ENCODE data around the gene ANKRA2. TPM values are rescaled to one million over a fixed set of nuclear protein-coding genes. Genes with fewer than 3 reads are reported as not detected.

ANKRA2 gene
- total RNA-seq, 1 donor from 2014 or later: 28.4 TPM

DNA sequence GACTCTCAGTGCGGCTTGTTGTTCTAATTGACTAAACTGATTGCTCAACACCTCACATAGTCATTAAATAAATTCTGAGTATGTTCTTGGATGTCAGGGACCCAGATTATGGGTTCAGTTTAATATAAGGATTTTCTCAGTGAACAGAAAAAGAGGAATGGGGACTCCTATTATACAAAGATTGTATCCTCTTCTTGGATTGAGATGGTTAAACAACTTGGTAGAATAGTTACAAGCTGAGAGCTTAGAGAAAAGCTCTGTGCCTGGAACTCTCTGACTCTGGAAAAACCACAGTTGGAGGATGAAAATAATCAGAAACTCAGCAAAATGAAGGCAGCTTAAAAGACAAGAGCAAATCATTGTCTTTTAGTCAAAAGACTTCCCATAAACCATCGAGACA is 30.5 kb downstream of the ANKRA2 start:
- TF ChIP-seq, protein P1, sequence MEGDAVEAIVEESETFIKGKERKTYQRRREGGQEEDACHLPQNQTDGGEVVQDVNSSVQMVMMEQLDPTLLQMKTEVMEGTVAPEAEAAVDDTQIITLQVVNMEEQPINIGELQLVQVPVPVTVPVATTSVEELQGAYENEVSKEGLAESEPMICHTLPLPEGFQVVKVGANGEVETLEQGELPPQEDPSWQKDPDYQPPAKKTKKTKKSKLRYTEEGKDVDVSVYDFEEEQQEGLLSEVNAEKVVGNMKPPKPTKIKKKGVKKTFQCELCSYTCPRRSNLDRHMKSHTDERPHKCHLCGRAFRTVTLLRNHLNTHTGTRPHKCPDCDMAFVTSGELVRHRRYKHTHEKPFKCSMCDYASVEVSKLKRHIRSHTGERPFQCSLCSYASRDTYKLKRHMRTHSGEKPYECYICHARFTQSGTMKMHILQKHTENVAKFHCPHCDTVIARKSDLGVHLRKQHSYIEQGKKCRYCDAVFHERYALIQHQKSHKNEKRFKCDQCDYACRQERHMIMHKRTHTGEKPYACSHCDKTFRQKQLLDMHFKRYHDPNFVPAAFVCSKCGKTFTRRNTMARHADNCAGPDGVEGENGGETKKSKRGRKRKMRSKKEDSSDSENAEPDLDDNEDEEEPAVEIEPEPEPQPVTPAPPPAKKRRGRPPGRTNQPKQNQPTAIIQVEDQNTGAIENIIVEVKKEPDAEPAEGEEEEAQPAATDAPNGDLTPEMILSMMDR (IDR thresholded peaks at IDR 0.05; ENCODE audit: unreplicated experiment): no peak
- H3K4me3 Mint-ChIP-seq (ENCODE audit: low read depth): no peak overlapping the region
- DNase-seq (ENCODE audit: low spot score, unreplicated experiment): no peak
- no peaks in the 10 kb centered on the region for H3K36me3 Mint-ChIP-seq (ENCODE audit: insufficient read depth)
- H3K27me3 Mint-ChIP-seq: peaks cover 2% of the 10 kb centered on the region
- H3K9me3 Mint-ChIP-seq (ENCODE audit: low read depth): peaks cover 5% of the 10 kb centered on the region
- H3K4me1 Mint-ChIP-seq (ENCODE audit: low read depth): no peaks in the 10 kb centered on the region
- no peak overlapping the region for H3K27ac Mint-ChIP-seq

DNA sequence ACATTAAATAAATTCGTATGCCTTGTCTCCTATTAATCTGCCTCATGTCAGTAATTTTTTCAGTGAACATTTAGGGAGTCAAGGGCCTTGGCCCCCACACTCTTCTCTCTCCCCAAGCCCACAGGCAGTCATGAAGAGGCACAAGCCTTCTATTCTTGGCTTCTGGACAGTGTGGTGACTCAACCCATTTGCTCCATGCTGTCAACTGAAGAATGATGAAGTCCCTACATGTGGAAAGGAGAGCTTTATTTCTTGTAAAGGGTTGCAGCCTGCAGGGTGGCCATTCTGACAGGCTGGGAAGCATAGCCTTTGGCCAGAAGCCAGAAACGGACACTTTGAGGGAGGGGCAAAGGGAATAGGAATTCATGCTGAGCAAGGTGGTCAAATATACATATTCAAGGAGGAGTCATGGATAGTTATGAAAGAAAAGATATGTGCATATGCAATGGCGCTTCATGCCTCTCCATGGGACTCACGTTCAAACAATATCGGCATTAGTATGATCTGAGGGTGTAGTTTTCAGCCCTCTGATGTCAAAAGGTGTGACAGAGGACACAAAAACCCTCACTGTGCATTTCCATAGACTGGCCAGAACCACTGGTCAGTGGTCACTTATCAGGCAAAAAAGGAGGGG is 31.3 kb downstream of the ANKRA2 start:
- no peak overlapping the region for H3K27ac Mint-ChIP-seq
- no peak overlapping the region for H3K4me3 Mint-ChIP-seq (ENCODE audit: low read depth)
- DNase-seq (ENCODE audit: low spot score, unreplicated experiment): no peak
- H3K9me3 Mint-ChIP-seq (ENCODE audit: low read depth): peaks cover 5% of the 10 kb centered on the region
- H3K27me3 Mint-ChIP-seq: no peaks in the 10 kb centered on the region
- H3K4me1 Mint-ChIP-seq (ENCODE audit: low read depth): no peaks in the 10 kb centered on the region
- TF ChIP-seq, protein P1 (IDR thresholded peaks at IDR 0.05; ENCODE audit: unreplicated experiment): no peak
- H3K36me3 Mint-ChIP-seq (ENCODE audit: insufficient read depth): no peaks in the 10 kb centered on the region

DNA sequence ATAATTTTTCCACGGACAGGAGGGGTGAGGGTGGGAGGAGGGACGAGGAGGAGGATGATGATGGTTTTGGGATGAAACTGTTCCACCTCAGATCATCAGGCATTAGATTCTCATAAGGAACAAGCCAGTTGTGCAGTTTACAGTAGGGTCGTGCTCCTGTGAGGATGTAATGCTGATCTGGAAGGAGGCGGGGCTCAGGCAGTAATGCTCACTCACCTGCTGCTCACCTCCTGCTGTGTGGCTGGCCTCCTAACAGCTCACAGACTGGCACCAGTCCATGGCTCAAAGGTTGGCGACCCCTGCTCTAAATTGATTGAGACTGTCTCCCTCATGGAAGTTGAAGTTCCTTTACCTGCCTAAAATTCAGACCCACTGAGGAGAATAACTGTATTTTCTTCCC is 33.2 kb downstream of the ANKRA2 start:
- no peaks in the 10 kb centered on the region for H3K27me3 Mint-ChIP-seq
- TF ChIP-seq, protein P1 (IDR thresholded peaks at IDR 0.05; ENCODE audit: unreplicated experiment): no peak
- DNase-seq (ENCODE audit: low spot score, unreplicated experiment): no peak
- H3K4me1 Mint-ChIP-seq (ENCODE audit: low read depth): no peaks in the 10 kb centered on the region
- peaks cover 5% of the 10 kb centered on the region for H3K9me3 Mint-ChIP-seq (ENCODE audit: low read depth)
- H3K36me3 Mint-ChIP-seq (ENCODE audit: insufficient read depth): no peaks in the 10 kb centered on the region
- no peak overlapping the region for H3K4me3 Mint-ChIP-seq (ENCODE audit: low read depth)
- H3K27ac Mint-ChIP-seq: no peak overlapping the region

DNA sequence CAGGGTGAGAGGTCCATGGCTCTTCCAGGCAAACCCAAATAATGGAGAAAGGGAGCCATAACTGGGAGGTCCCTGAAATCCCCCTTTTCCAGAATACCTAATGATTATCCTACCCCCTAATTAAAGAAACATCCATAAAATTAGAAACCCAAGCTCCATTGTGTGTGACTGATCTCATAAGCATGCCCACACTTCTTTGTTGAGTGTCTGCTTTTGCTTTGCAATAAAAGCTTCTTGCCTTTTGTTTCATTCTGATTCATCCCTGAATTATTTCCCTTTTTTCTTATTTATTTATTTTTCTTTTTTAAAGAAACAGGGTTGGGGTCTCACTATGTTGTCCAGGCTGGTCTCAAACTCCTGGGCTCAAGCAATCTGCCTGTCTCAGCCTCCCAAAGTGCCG is 34.1 kb downstream of the ANKRA2 start:
- Mint-ChIP-seq H3K4me1 (ENCODE audit: low read depth) (no peaks in the 10 kb centered on the region), H3K27ac (no peak overlapping the region), H3K27me3 (no peaks in the 10 kb centered on the region), H3K9me3 (ENCODE audit: low read depth) (peaks cover 5% of the 10 kb centered on the region), H3K4me3 (ENCODE audit: low read depth) (no peak overlapping the region), H3K36me3 (ENCODE audit: insufficient read depth) (no peaks in the 10 kb centered on the region)
- TF ChIP-seq, protein P1 (IDR thresholded peaks at IDR 0.05; ENCODE audit: unreplicated experiment): no peak
- DNase-seq (ENCODE audit: low spot score, unreplicated experiment): no peak

DNA sequence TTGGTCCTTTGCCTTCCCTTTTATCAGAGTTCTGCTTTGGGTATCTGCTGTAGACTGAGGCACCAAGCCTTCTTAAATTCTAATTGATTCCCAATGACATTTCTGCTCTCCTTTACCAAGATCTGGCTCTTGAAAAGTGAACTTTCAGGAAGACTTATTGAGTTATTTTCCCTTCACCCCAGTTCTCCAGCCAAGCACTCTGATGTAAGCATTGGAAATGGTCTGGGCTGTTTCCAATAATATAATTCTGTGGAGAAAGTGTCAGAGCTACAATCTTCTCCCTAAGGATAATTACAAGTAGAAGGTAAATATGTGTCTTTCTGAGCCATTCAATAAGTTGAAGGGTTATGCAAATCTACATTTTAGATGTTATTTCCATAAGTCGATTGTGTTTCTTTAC is 36.4 kb downstream of the ANKRA2 start:
- Mint-ChIP-seq H3K4me3 (ENCODE audit: low read depth) (no peak overlapping the region), H3K27ac (no peak overlapping the region), H3K9me3 (ENCODE audit: low read depth) (peaks cover 5% of the 10 kb centered on the region), H3K36me3 (ENCODE audit: insufficient read depth) (no peaks in the 10 kb centered on the region), H3K27me3 (no peaks in the 10 kb centered on the region), H3K4me1 (ENCODE audit: low read depth) (no peaks in the 10 kb centered on the region)
- DNase-seq (ENCODE audit: low spot score, unreplicated experiment): no peak
- TF ChIP-seq, protein P1 (IDR thresholded peaks at IDR 0.05; ENCODE audit: unreplicated experiment): no peak
